GM18873 (cell line): Measurements from ENCODE around the gene TOGARAM2.
"Not testable (repeated sequence)": the region's sequence is repeated elsewhere in the genome, so short reads cannot be mapped to it uniquely, and the experiment has no call there.

Source experiments
- ATAC-seq: cut with Tn5 transposase; IDR thresholded peaks from one replicate; pipeline ENCODE4 v1.9.1; 2021; ENCODE audit warnings: mild to moderate bottlenecking, moderate library complexity, moderate number of reproducible peaks; ENCODE audit not compliant: unreplicated experiment, low FRiP score

The TOGARAM2 gene

GRCh38 chr2:29070526-29070925 lies 89.4 kb downstream of the TOGARAM2 start:
- no peak for ATAC-seq

GRCh38 chr2:29071032-29071975 lies 90.2 kb downstream of the TOGARAM2 start:
- no peak for ATAC-seq

GRCh38 chr2:29072251-29072650 lies 91.2 kb downstream of the TOGARAM2 start:
- no peak for ATAC-seq

GRCh38 chr2:29072971-29073725 lies 92.0 kb downstream of the TOGARAM2 start:
- ATAC-seq, result no peak

GRCh38 chr2:29073933-29074332 lies 92.8 kb downstream of the TOGARAM2 start:
- ATAC-seq, result no peak

- ATAC-seq, result no peak
Observed at GRCh38 chr2:29074411-29074810, 93.3 kb downstream of the TOGARAM2 start, which contains the start of gene PCARE. Gene PCARE (minus strand): TSS chr2:29074523. CDS start chr2:29074261, 262 bp downstream.

- ATAC-seq, result no peak
Observed at GRCh38 chr2:29075894-29076705, 95.0 kb downstream of the TOGARAM2 start.

GRCh38 chr2:29079887-29080286 lies 98.8 kb downstream of the TOGARAM2 start:
- no peak for ATAC-seq

- no peak for ATAC-seq
Observed at GRCh38 chr2:29080886-29081743, 100.0 kb downstream of the TOGARAM2 start.

GRCh38 chr2:29082804-29083495 lies 101.9 kb downstream of the TOGARAM2 start:
- no peak for ATAC-seq

- no peak for ATAC-seq
Observed at GRCh38 chr2:29084554-29084953, 103.5 kb downstream of the TOGARAM2 start.

- ATAC-seq, result not testable (repeated sequence)
Observed at GRCh38 chr2:29090311-29090710, 109.2 kb downstream of the TOGARAM2 start.

GRCh38 chr2:29096969-29097368 lies 115.9 kb downstream of the TOGARAM2 start:
- no peak for ATAC-seq

- ATAC-seq, result no peak
Observed at GRCh38 chr2:29097569-29097968, 116.5 kb downstream of the TOGARAM2 start.

GRCh38 chr2:29100564-29100963 lies 119.5 kb downstream of the TOGARAM2 start:
- ATAC-seq, result no peak
